Astrocyte (in vitro differentiated cells and primary cell): ENCODE results near the gene TRPV2. TPM values are rescaled to one million over a fixed set of nuclear protein-coding genes. Genes with fewer than 3 reads are reported as not detected.

Source experiments
- DNase-seq: peaks from one replicate; pipeline ENCODE4 v3.0.0-alpha.2; 2010; ENCODE audit warnings: low read depth
- FAIRE-seq: peaks from 2 replicates; lab custom pipeline; 2011; peaks lifted over from hg19 to GRCh38; lab: Jason Lieb, UNC
- H2AFZ ChIP-seq: 2 replicates; pipeline ENCODE4 v1.6.0; 2012; ENCODE audit warnings: low read depth, low read length, inconsistent platforms
- H3K27ac ChIP-seq: 2 replicates; pipeline ENCODE4 v1.5.1; 2011; ENCODE audit warnings: low read depth, low read length, inconsistent platforms
- H3K27me3 ChIP-seq: 2 replicates; pipeline ENCODE4 v1.6.0; 2011; ENCODE audit warnings: low read length, inconsistent platforms; ENCODE audit not compliant: insufficient read depth
- H3K36me3 ChIP-seq: 2 replicates; pipeline ENCODE4 v1.5.1; 2011; ENCODE audit warnings: low read length, inconsistent platforms; ENCODE audit not compliant: insufficient read depth
- H3K4me1 ChIP-seq: 2 replicates; pipeline ENCODE4 v1.5.1; 2011; ENCODE audit warnings: low read length, inconsistent platforms; ENCODE audit not compliant: insufficient read depth
- H3K4me2 ChIP-seq: 2 replicates; pipeline ENCODE4 v1.6.0; 2012; ENCODE audit warnings: low read length, inconsistent platforms
- H3K4me3 ChIP-seq: 2 replicates; pipeline ENCODE4 v1.5.1; 2011; ENCODE audit warnings: low read depth, mild to moderate bottlenecking, low read length, inconsistent platforms; ENCODE audit not compliant: insufficient read depth
- H3K79me2 ChIP-seq: 2 replicates; pipeline ENCODE4 v1.6.0; 2012; ENCODE audit warnings: mild to moderate bottlenecking, low read length, inconsistent platforms; ENCODE audit not compliant: insufficient read depth
- H3K9ac ChIP-seq: 2 replicates; pipeline ENCODE4 v1.6.0; 2012; ENCODE audit warnings: mild to moderate bottlenecking, low read length, inconsistent platforms
- H3K9me3 ChIP-seq: 2 replicates; pipeline ENCODE4 v1.5.1; 2012; ENCODE audit warnings: low read depth, mild to moderate bottlenecking, low read length, inconsistent platforms; ENCODE audit not compliant: insufficient read depth
- H4K20me1 ChIP-seq: 2 replicates; pipeline ENCODE4 v1.6.0; 2012; ENCODE audit warnings: low read length, inconsistent platforms; ENCODE audit not compliant: insufficient read depth
- H3K27ac Mint-ChIP-seq: one replicate; pipeline ENCODE4 v1.8.0; 2021; ENCODE audit warnings: mild to moderate bottlenecking, mixed read lengths; ENCODE audit not compliant: unreplicated experiment
- H3K27me3 Mint-ChIP-seq: one replicate; pipeline ENCODE4 v1.8.0; 2021; ENCODE audit warnings: low read depth, mixed read lengths; ENCODE audit not compliant: unreplicated experiment
- H3K36me3 Mint-ChIP-seq: one replicate; pipeline ENCODE4 v1.8.0; 2021; ENCODE audit warnings: low read depth, mixed read lengths; ENCODE audit not compliant: unreplicated experiment
- H3K4me1 Mint-ChIP-seq: one replicate; pipeline ENCODE4 v1.8.0; 2021; ENCODE audit warnings: low read depth, mixed read lengths; ENCODE audit not compliant: unreplicated experiment
- H3K4me3 Mint-ChIP-seq: one replicate; pipeline ENCODE4 v1.8.0; 2021; ENCODE audit warnings: mild to moderate bottlenecking, moderate library complexity, mixed read lengths; ENCODE audit not compliant: unreplicated experiment
- H3K9me3 Mint-ChIP-seq: one replicate; pipeline ENCODE4 v1.8.0; 2021; ENCODE audit warnings: mild to moderate bottlenecking, mixed read lengths; ENCODE audit not compliant: unreplicated experiment
- CTCF ChIP-seq: IDR thresholded peaks from 2 replicates; pipeline ENCODE4 v1.5.1; 2011; ENCODE audit warnings: low read depth, mild to moderate bottlenecking, inconsistent platforms, low read length, moderate library complexity; ENCODE audit not compliant: insufficient read depth
- EZH2 ChIP-seq: IDR thresholded peaks from 2 replicates; pipeline ENCODE4 v1.6.1; 2012; ENCODE audit warnings: mild to moderate bottlenecking, low read length, inconsistent platforms; ENCODE audit not compliant: insufficient read depth
- total RNA-seq: library from RNA; stranded (reverse); gene quantifications from 2 replicates; pipeline ENCODE4 v1.2.1, GENCODE V29; 2021

Gene TRPV2
- total RNA-seq, 1 donor from 2014 or later = 0.86 TPM

- peaks cover 47% of the 10 kb centered on the region for H3K4me1 ChIP-seq
- FAIRE-seq (no peak), DNase-seq (peak; percentile 42)
- H3K36me3 ChIP-seq = no peaks in the 10 kb centered on the region
- peaks cover 7% of the 10 kb centered on the region for H4K20me1 ChIP-seq
- Mint-ChIP-seq H3K4me1 (peaks cover 31% of the 10 kb centered on the region), H3K9me3 (no peaks in the 10 kb centered on the region), H3K27ac (no peak overlapping the region), H3K27me3 (no peaks in the 10 kb centered on the region), H3K36me3 (no peaks in the 10 kb centered on the region), H3K4me3 (peak overlapping the region; percentile 14)
- peak overlapping the region; percentile 92 for H3K27ac ChIP-seq
- H3K9ac ChIP-seq = peak overlapping the region; percentile 78
- no peaks in the 10 kb centered on the region for H3K27me3 ChIP-seq
- no peaks in the 10 kb centered on the region for H3K9me3 ChIP-seq
- peak overlapping the region; percentile 86 for H3K4me2 ChIP-seq
- peaks cover 19% of the 10 kb centered on the region for H3K79me2 ChIP-seq
- TF ChIP-seq CTCF (no peak), EZH2 (no peak)
- H3K4me3 ChIP-seq = no peak overlapping the region
- peak overlapping the region; percentile 3 for H2AFZ ChIP-seq
These were observed 2.7 kb downstream of the TRPV2 start for GRCh38 chr17:16417896-16418684.

GRCh38 chr17:16418685-16419068 lies 3.3 kb downstream of the TRPV2 start:
- Mint-ChIP-seq H3K36me3 (no peaks in the 10 kb centered on the region), H3K27me3 (no peaks in the 10 kb centered on the region), H3K4me1 (peaks cover 31% of the 10 kb centered on the region), H3K9me3 (no peaks in the 10 kb centered on the region), H3K27ac (peak overlapping the region; percentile 95), H3K4me3 (no peak overlapping the region)
- Histone ChIP-seq H3K4me2 (peak overlapping the region; percentile 86), H4K20me1 (peaks cover 7% of the 10 kb centered on the region), H3K79me2 (peaks cover 19% of the 10 kb centered on the region), H3K9ac (peak overlapping the region; percentile 78), H3K36me3 (no peaks in the 10 kb centered on the region), H3K27me3 (no peaks in the 10 kb centered on the region), H3K4me1 (peaks cover 47% of the 10 kb centered on the region), H3K27ac (peak overlapping the region; percentile 92), H3K4me3 (peak overlapping the region; percentile 4), H3K9me3 (no peaks in the 10 kb centered on the region), H2AFZ (peak overlapping the region; percentile 3)
- DNase-seq = no peak
- TF ChIP-seq CTCF (no peak), EZH2 (no peak)
- FAIRE-seq = no peak
